HepG2 (cell line): ENCODE data around the gene FHIP2A.

Experiments
- CTCF ChIP-seq: sonication (generic); formaldehyde crosslinking; IDR thresholded peaks from 2 replicates; pipeline ENCODE4 v1.5.0; 2020; ENCODE audit warnings: mild to moderate bottlenecking, missing genetic modification reagents, moderate library complexity
- FOXO4 ChIP-seq: sonication (generic); formaldehyde crosslinking; conservative IDR thresholded peaks from 2 replicates; pipeline ENCODE4 v1.8.1; 2023; ENCODE audit warnings: missing genetic modification reagents
- TBP ChIP-seq: sonication (generic); formaldehyde crosslinking; IDR thresholded peaks from 2 replicates; pipeline ENCODE4 v1.5.0; 2020; ENCODE audit warnings: missing genetic modification reagents
- ZFP36 ChIP-seq: fragments of 150-350 bp; IDR thresholded peaks from 2 replicates; pipeline ENCODE4 v1.6.1; 2018; ENCODE audit warnings: borderline replicate concordance, low read length, low read depth; ENCODE audit not compliant: partially characterized antibody

DNA sequence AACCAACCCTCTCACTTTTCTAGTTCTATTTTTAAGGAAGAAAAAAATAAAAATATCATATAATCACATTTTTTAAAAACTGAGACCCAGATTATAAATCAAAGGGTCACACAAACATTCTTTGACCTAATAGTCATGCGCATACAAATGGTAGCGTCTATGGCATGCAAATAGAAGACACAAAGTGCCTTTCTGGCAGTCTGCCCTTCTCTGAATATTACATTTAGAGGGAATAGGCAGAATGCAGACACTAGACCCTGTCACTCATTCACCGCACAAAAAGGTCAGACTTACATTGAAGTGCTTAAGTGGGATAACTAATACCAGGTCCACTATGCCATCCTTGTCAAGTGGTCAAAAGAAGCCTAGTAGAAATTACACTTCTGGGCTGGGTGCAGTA is 26.5 kb upstream of the FHIP2A start:
- TF ChIP-seq CTCF (CRISPR knock-in tag) (no peak), TBP (CRISPR knock-in tag) (no peak), FOXO4 (CRISPR knock-in tag) (no peak), ZFP36 (no peak)
